Kidney (tissue), 14 donors: ENCODE measurements around the gene ZKSCAN5. TPM values are rescaled to one million over a fixed set of nuclear protein-coding genes. Genes with fewer than 3 reads are reported as not detected.
A peak's percentile ranks its signal among the peaks of the same experiment; 100 is the strongest.
"Not testable (repeated sequence)": the region's sequence is repeated elsewhere in the genome, so short reads cannot be mapped to it uniquely, and the experiment has no call there.

Source experiments
- DNase-seq, 5 donors: peaks; one replicate each; pipeline ENCODE4 v3.0.0-alpha.2; 2013 to 2020
- FAIRE-seq: peaks from 2 replicates; lab custom pipeline; 2012; peaks lifted over from hg19 to GRCh38; lab: Jason Lieb, UNC
- H3K27ac ChIP-seq, 2 donors: one replicate each; pipeline ENCODE4 v1.7.0; 2013; ENCODE audit warnings: low read depth in 2 of 2, low read length in 2 of 2, inconsistent platforms in 1 of 2
- H3K27me3 ChIP-seq: one replicate; pipeline ENCODE4 v1.7.1; 2013; ENCODE audit warnings: low read length, inconsistent platforms; ENCODE audit not compliant: control insufficient read depth, insufficient read depth
- H3K36me3 ChIP-seq, 3 donors: one replicate each; pipeline versions ENCODE4 v1.7.0 to v1.7.1; 2013; ENCODE audit warnings: low read length in 3 of 3, control low read depth in 1 of 3, inconsistent platforms in 1 of 3; ENCODE audit not compliant: insufficient read depth in 3 of 3, control insufficient read depth in 2 of 3
- H3K4me1 ChIP-seq, 3 donors: one replicate each; pipeline versions ENCODE4 v1.7.0 to v1.7.1; 2013; ENCODE audit warnings: low read length in 3 of 3, inconsistent platforms in 1 of 3, low read depth in 1 of 3; ENCODE audit not compliant: control insufficient read depth in 2 of 3, insufficient read depth in 2 of 3
- H3K4me3 ChIP-seq, 3 donors: one replicate each; pipeline versions ENCODE4 v1.7.0 to v1.8.1; 2013; ENCODE audit warnings: low read length in 3 of 3, control low read depth in 1 of 3, inconsistent platforms in 1 of 3
- H3K9ac ChIP-seq, 3 donors: one replicate each; pipeline versions ENCODE4 v1.7.0 to v1.7.1; 2013; ENCODE audit warnings: low read length in 3 of 3, control low read depth in 1 of 3, inconsistent platforms in 1 of 3
- H3K9me3 ChIP-seq, 3 donors: one replicate each; pipeline versions ENCODE4 v1.7.0 to v1.7.1; 2013; ENCODE audit warnings: low read length in 3 of 3, control low read depth in 1 of 3, inconsistent platforms in 1 of 3; ENCODE audit not compliant: control insufficient read depth in 2 of 3, insufficient read depth in 1 of 3
- intact Hi-C: fragments of 100-400 bp; cut with DNase I; formaldehyde crosslinking; loops from one replicate; pipeline ENCODE4 v1.11.1; 2022
- polyA plus RNA-seq: library from polyadenylated mRNA; stranded (reverse); fragments of 350-450 nt; fragmentation: Illumina TruSeq; extraction: RNeasy Lipid Tissue Mini Kit (QIAGEN cat#74804); gene quantifications from one replicate; pipeline ENCODE4 v1.2.3, GENCODE V29; 2014; ENCODE audit warnings: low read depth, low replicate concordance; ENCODE audit not compliant: insufficient read depth
- total RNA-seq: library from RNA; stranded (reverse); fragmentation: NEBNext Ultra II Directional; extraction: Animal tissue kit (Norgen Biotek cat#: 25700); gene quantifications from one replicate; pipeline ENCODE4 v1.2.1, GENCODE V29; 2021
- TF ChIP-seq, protein P1 (sequence below): IDR thresholded peaks from 3 replicates; pipeline ENCODE4 v1.5.1; 2012; ENCODE audit warnings: mild to moderate bottlenecking, moderate library complexity, borderline replicate concordance; ENCODE audit not compliant: insufficient read depth; ENCODE audit errors: extremely low read depth
- donor health status: control.
- donor health status: control.
- donor health status: control.
- donor health status: control.
- donor health status: control.
- donor health status: DM: yes; HTN: yes; CAD: no.
- donor health status: Normal renal cell carcinoma (clear cell type).

ZKSCAN5 gene
- total and polyA plus RNA-seq, 2 donors from 2014 or later, result 4.6 to 9.1 TPM

DNA sequence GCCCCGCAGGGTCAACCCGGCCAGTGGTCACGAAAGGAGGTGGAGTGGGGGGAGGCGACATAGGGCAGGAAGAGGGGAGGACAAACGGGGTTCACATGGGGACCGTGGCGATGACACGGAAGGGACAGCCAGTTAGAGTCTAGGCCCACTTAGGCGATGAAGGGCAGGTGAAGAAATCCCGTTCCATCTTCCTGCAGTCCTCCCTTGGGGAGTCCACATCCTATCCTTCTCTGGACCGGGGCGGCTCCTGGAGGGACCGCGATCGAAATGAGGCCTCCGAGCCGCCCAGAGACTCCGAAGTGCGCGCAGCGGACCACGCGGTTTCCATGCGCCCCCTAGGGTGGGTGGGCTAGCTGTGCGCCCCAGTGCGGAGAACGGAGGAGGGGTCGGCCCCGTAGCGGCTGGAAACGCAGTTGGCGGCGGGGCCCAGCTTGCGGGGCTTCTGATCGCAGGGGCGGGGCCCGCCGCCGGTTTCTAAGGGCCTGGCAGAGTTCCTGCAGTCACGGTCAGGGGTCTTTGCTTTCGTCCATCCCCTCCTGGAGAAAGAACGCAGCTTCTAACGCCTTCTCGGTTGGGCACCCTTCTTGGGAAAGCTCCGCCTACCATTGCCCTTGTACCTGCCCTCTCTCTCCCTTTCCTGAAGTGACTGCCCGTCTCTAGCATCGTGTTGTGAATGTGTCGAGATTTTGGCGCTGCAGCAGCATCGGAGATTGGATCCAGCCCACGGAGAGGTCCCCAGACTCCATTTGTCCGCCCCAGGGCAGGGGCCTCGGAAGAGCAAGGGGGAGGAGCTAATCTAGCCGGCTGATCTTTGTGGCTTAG is 75.7 kb downstream of the ZKSCAN5 start:
- peaks cover 0 to 10% (median 5%) of the 10 kb centered on the region in 3 donors for H3K4me1 ChIP-seq
- peak overlapping the region; percentile 74 to 76 (median 76) for H3K4me3 ChIP-seq
- no peaks in the 10 kb centered on the region for H3K9me3 ChIP-seq
- TF ChIP-seq, protein P1, sequence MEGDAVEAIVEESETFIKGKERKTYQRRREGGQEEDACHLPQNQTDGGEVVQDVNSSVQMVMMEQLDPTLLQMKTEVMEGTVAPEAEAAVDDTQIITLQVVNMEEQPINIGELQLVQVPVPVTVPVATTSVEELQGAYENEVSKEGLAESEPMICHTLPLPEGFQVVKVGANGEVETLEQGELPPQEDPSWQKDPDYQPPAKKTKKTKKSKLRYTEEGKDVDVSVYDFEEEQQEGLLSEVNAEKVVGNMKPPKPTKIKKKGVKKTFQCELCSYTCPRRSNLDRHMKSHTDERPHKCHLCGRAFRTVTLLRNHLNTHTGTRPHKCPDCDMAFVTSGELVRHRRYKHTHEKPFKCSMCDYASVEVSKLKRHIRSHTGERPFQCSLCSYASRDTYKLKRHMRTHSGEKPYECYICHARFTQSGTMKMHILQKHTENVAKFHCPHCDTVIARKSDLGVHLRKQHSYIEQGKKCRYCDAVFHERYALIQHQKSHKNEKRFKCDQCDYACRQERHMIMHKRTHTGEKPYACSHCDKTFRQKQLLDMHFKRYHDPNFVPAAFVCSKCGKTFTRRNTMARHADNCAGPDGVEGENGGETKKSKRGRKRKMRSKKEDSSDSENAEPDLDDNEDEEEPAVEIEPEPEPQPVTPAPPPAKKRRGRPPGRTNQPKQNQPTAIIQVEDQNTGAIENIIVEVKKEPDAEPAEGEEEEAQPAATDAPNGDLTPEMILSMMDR, result peak; percentile 11
- no peaks in the 10 kb centered on the region for H3K27me3 ChIP-seq
- no peaks in the 10 kb centered on the region for H3K36me3 ChIP-seq
- H3K9ac ChIP-seq, result peak overlapping the region; percentile 26 to 73 (median 68)
- no peak overlapping the region for H3K27ac ChIP-seq
- no peak for FAIRE-seq
- intact Hi-C loops, result no loop called here
- peak; percentile 77 to 88 (median 85) for DNase-seq

DNA sequence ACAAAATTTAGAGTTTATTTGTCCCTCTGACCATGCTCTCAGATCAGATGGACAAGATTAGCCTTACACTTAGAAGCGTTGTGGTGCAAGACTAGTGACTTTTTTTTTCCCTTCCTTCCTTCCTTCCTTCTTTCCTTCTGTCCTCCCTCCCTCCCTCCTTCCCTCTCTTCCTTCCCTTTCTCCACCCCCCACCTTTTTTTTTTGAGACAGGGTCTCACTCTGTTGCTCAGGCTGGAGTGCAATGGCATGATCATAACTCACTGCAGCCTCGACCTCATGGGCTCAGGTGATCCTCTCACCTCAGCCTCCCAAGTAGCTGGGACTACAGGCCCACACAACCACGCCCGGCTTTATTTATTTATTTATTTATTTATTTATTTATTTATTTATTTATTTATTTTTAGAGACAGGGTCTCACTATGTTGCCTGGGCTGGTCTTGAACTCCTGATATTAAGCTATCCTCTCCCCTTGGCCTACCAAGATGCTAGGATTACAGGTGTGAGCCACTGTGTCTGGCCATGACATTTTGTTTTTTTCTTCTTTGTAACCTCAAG is 76.4 kb downstream of the ZKSCAN5 start:
- intact Hi-C loops, H3K27ac ChIP-seq, H3K27me3 ChIP-seq, H3K36me3 ChIP-seq, FAIRE-seq, DNase-seq, H3K9me3 ChIP-seq: not testable (repeated sequence)
- peak overlapping the region; percentile 26 to 73 (median 68) for H3K9ac ChIP-seq
- H3K4me3 ChIP-seq, result peak overlapping the region; percentile 74 to 76 (median 76)
- peaks cover 0 to 10% (median 5%) of the 10 kb centered on the region in 3 donors for H3K4me1 ChIP-seq

Other genes starting within 250 kb of the ZKSCAN5 start
- gene MYH16, start 231.8 kb upstream of the ZKSCAN5 start, total RNA-seq, result not detected
- not detected for gene MYH16, start 231.8 kb upstream of the ZKSCAN5 start, polyA plus RNA-seq
- 119 TPM for gene ARPC1A, start 178.8 kb upstream of the ZKSCAN5 start, total RNA-seq
- 117 TPM for gene ARPC1A, start 178.8 kb upstream of the ZKSCAN5 start, polyA plus RNA-seq
- gene ARPC1B, start 129.9 kb upstream of the ZKSCAN5 start, total RNA-seq, result 216 TPM
- 74.1 TPM for gene ARPC1B, start 129.9 kb upstream of the ZKSCAN5 start, polyA plus RNA-seq
- 84.7 TPM for gene PDAP1, start 96.1 kb upstream of the ZKSCAN5 start, total RNA-seq
- 119 TPM for gene PDAP1, start 96.1 kb upstream of the ZKSCAN5 start, polyA plus RNA-seq
- gene BUD31, start 95.7 kb upstream of the ZKSCAN5 start, total RNA-seq, result 79.0 TPM
- gene BUD31, start 95.7 kb upstream of the ZKSCAN5 start, polyA plus RNA-seq, result 141 TPM
- 5.4 TPM for gene PTCD1, start 65.9 kb upstream of the ZKSCAN5 start, total RNA-seq
- gene PTCD1, start 65.9 kb upstream of the ZKSCAN5 start, polyA plus RNA-seq, result 2.9 TPM
- gene CPSF4, start 65.7 kb upstream of the ZKSCAN5 start, total RNA-seq, result 28.9 TPM
- 24.2 TPM for gene CPSF4, start 65.7 kb upstream of the ZKSCAN5 start, polyA plus RNA-seq
- gene ATP5MF, start 38.5 kb upstream of the ZKSCAN5 start, total RNA-seq, result 225 TPM
- gene ATP5MF, start 38.5 kb upstream of the ZKSCAN5 start, polyA plus RNA-seq, result 1,292 TPM
- gene ZNF789, start 31.8 kb upstream of the ZKSCAN5 start, total RNA-seq, result 14.8 TPM
- 10.6 TPM for gene ZNF789, start 31.8 kb upstream of the ZKSCAN5 start, polyA plus RNA-seq
- 33.6 TPM for gene ZNF394, start 4.4 kb upstream of the ZKSCAN5 start, total RNA-seq
- gene ZNF394, start 4.4 kb upstream of the ZKSCAN5 start, polyA plus RNA-seq, result 15.7 TPM
- 6.8 TPM for gene FAM200A, start 47.5 kb downstream of the ZKSCAN5 start, total RNA-seq
- gene FAM200A, start 47.5 kb downstream of the ZKSCAN5 start, polyA plus RNA-seq, result 6.9 TPM
- gene ZNF655, start 54.0 kb downstream of the ZKSCAN5 start, total RNA-seq, result 66.8 TPM
- gene ZNF655, start 54.0 kb downstream of the ZKSCAN5 start, polyA plus RNA-seq, result 30.4 TPM
- gene TMEM225B, start 93.6 kb downstream of the ZKSCAN5 start, total RNA-seq, result 2.6 TPM
- gene TMEM225B, start 93.6 kb downstream of the ZKSCAN5 start, polyA plus RNA-seq, result 1.6 TPM
- gene ZSCAN25, start 112.3 kb downstream of the ZKSCAN5 start, total RNA-seq, result 20.4 TPM
- 4.7 TPM for gene ZSCAN25, start 112.3 kb downstream of the ZKSCAN5 start, polyA plus RNA-seq
- 13.5 TPM for gene CYP3A5, start 175.3 kb downstream of the ZKSCAN5 start, total RNA-seq
- 7.6 TPM for gene CYP3A5, start 175.3 kb downstream of the ZKSCAN5 start, polyA plus RNA-seq
- not detected for gene CYP3A7, start 230.5 kb downstream of the ZKSCAN5 start, total RNA-seq
- gene CYP3A7, start 230.5 kb downstream of the ZKSCAN5 start, polyA plus RNA-seq, result 0.69 TPM